Activated T-cell treated with anti-CD3 and anti-CD28 coated beads for 1 hour (primary cell): ENCODE measurements around the gene USE1.

Experiments
- DNase-seq: peaks from one replicate; pipeline ENCODE4 v3.0.0-alpha.2; 2020; ENCODE audit warnings: low read depth

The USE1 gene

GRCh38 chr19:17235971-17236777 lies 21.0 kb downstream of the USE1 start:
- no peak for DNase-seq

GRCh38 chr19:17236811-17237543 lies 21.8 kb downstream of the USE1 start:
- no peak for DNase-seq

GRCh38 chr19:17237747-17238706 lies 22.9 kb downstream of the USE1 start:
- no peak for DNase-seq

- no peak for DNase-seq
Observed at GRCh38 chr19:17240062-17240752, 25.1 kb downstream of the USE1 start.

GRCh38 chr19:17240826-17241399 lies 25.8 kb downstream of the USE1 start:
- no peak for DNase-seq

GRCh38 chr19:17242431-17243208 lies 27.5 kb downstream of the USE1 start:
- DNase-seq: no peak

- DNase-seq: no peak
Observed at GRCh38 chr19:17243211-17243829, 28.2 kb downstream of the USE1 start.

GRCh38 chr19:17243830-17244617 lies 28.9 kb downstream of the USE1 start:
- DNase-seq: no peak

- DNase-seq: no peak
Observed at GRCh38 chr19:17244618-17245534, 29.7 kb downstream of the USE1 start.

- no peak for DNase-seq
Observed at GRCh38 chr19:17245535-17245984, 30.4 kb downstream of the USE1 start, which contains the start of gene NR2F6. Gene NR2F6, minus strand, starts transcription at chr19:17245919. Its CDS starts 699 bp downstream, at chr19:17245220.

GRCh38 chr19:17246681-17247425 lies 31.7 kb downstream of the USE1 start:
- no peak for DNase-seq

GRCh38 chr19:17248011-17248776 lies 33.0 kb downstream of the USE1 start:
- DNase-seq: no peak

GRCh38 chr19:17249887-17250548 lies 34.9 kb downstream of the USE1 start:
- no peak for DNase-seq

GRCh38 chr19:17254636-17255035 lies 39.5 kb downstream of the USE1 start:
- DNase-seq: no peak

- no peak for DNase-seq
Observed at GRCh38 chr19:17255150-17255621, 40.0 kb downstream of the USE1 start.

GRCh38 chr19:17256130-17256529 lies 41.0 kb downstream of the USE1 start:
- DNase-seq: no peak
